ENCODE results near the gene TP53. TPM values are rescaled to one million over a fixed set of nuclear protein-coding genes. Genes with fewer than 3 reads are reported as not detected.

TP53 gene
- total and polyA plus RNA-seq, 7 donors: 14.0 to 45.3 (median 16.2) TPM

- Histone ChIP-seq H3K4me3 (no peak overlapping the region), H3K27me3 (peaks cover 0 to 12% (median 2%) of the 10 kb centered on the region in 3 donors), H3K27ac (peak overlapping the region in 3 of 4 donors; percentile 23 to 37 (median 24)), H3K4me1 (peaks cover 0 to 14% (median 9%) of the 10 kb centered on the region in 4 donors), H3K9me3 (no peaks in the 10 kb centered on the region), H3K36me3 (no peaks in the 10 kb centered on the region)
- intact Hi-C loops (cut with DNase I): no loop called here
- TF ChIP-seq POLR2AphosphoS5 (IDR thresholded peaks at IDR 0.05) (peak in 3 of 4 donors; percentile 9 to 51 (median 32)), EP300 (IDR thresholded peaks at IDR 0.05) (no peak)
- DNase-seq: peak; percentile 77
- 61 to 71% methylated on average over 10 of the region's 10 CpGs for WGBS, 2 donors
These were observed 30.2 kb downstream of the TP53 start for GRCh38 chr17:7656958-7657609.

- Histone ChIP-seq H3K4me1 (peaks cover 0 to 28% (median 23%) of the 10 kb centered on the region in 4 donors), H3K9me3 (no peaks in the 10 kb centered on the region), H3K27ac (no peak overlapping the region), H3K27me3 (peaks cover 11 to 28% (median 18%) of the 10 kb centered on the region in 3 donors), H3K36me3 (no peaks in the 10 kb centered on the region), H3K4me3 (no peak overlapping the region)
- intact Hi-C loops (cut with DNase I): no loop called here
- no peak for DNase-seq
- no peak for TF ChIP-seq EP300 (IDR thresholded peaks at IDR 0.05)
- 89 to 93% methylated on average over 17 of the region's 17 CpGs for WGBS, 2 donors
These were observed 31.8 kb downstream of the TP53 start for GRCh38 chr17:7655541-7655840.

GRCh38 chr17:7654832-7655540 lies 32.3 kb downstream of the TP53 start:
- peaks cover 11 to 33% (median 19%) of the 10 kb centered on the region in 3 donors for H3K27me3 ChIP-seq
- H3K4me1 ChIP-seq: peaks cover 0 to 32% (median 28%) of the 10 kb centered on the region in 4 donors
- H3K36me3 ChIP-seq: no peaks in the 10 kb centered on the region
- WGBS, 2 donors: 86 to 88% methylated on average over 16 of the region's 16 CpGs
- no peak for DNase-seq
- H3K4me3 ChIP-seq: no peak overlapping the region
- H3K9me3 ChIP-seq: no peaks in the 10 kb centered on the region
- H3K27ac ChIP-seq: no peak overlapping the region
- intact Hi-C loops (cut with DNase I): loop anchor here (5.0 kb wide), 1 partner anchor 32 kb away; the partner anchor contains the start of genes TP53 and WRAP53
- TF ChIP-seq CTCF (IDR thresholded peaks at IDR 0.05): no peak
- TF ChIP-seq POLR2AphosphoS5 (IDR thresholded peaks at IDR 0.05): no peak
- no peak for TF ChIP-seq POLR2A (IDR thresholded peaks at IDR 0.05)
- no peak for TF ChIP-seq EP300 (IDR thresholded peaks at IDR 0.05)

- DNase-seq: no peak
- Histone ChIP-seq H3K9me3 (no peaks in the 10 kb centered on the region), H3K27me3 (peaks cover 11 to 55% (median 29%) of the 10 kb centered on the region in 3 donors), H3K4me1 (peaks cover 0 to 32% (median 28%) of the 10 kb centered on the region in 4 donors), H3K27ac (peak overlapping the region in 2 of 4 donors; percentile 55 to 68), H3K4me3 (no peak overlapping the region), H3K36me3 (no peaks in the 10 kb centered on the region)
- no peak for TF ChIP-seq POLR2AphosphoS5 (IDR thresholded peaks at IDR 0.05)
- no peak for TF ChIP-seq POLR2A (IDR thresholded peaks at IDR 0.05)
- no peak for TF ChIP-seq CTCF (IDR thresholded peaks at IDR 0.05)
- TF ChIP-seq EP300 (IDR thresholded peaks at IDR 0.05): no peak
- intact Hi-C loops (cut with DNase I): loop anchor here (5.0 kb wide), 1 partner anchor 35 kb away; the partner anchor contains the start of genes TP53 and WRAP53
- WGBS, 2 donors: 65 to 72% methylated on average over 12 of the region's 12 CpGs
These were observed 34.6 kb downstream of the TP53 start for GRCh38 chr17:7652388-7653356.

GRCh38 chr17:7651665-7652387 lies 35.5 kb downstream of the TP53 start:
- DNase-seq: no peak
- Histone ChIP-seq H3K36me3 (no peaks in the 10 kb centered on the region), H3K4me3 (peak overlapping the region; percentile 39 to 55 (median 52)), H3K9me3 (no peaks in the 10 kb centered on the region), H3K27ac (peak overlapping the region; percentile 51 to 68 (median 58)), H3K27me3 (peaks cover 11 to 61% (median 29%) of the 10 kb centered on the region in 3 donors), H3K4me1 (peaks cover 0 to 25% (median 21%) of the 10 kb centered on the region in 4 donors)
- intact Hi-C loops (cut with DNase I): loop anchor here (5.0 kb wide), 1 partner anchor 35 kb away; the partner anchor contains the start of genes TP53 and WRAP53
- 5 to 6% methylated on average over 54 of the region's 54 CpGs for WGBS, 2 donors
- TF ChIP-seq EP300 (IDR thresholded peaks at IDR 0.05) (no peak), POLR2A (IDR thresholded peaks at IDR 0.05) (no peak), POLR2AphosphoS5 (IDR thresholded peaks at IDR 0.05) (no peak), CTCF (IDR thresholded peaks at IDR 0.05) (no peak)

All from sigmoid colon (tissue), 7 donors.